ENCODE measurements around the gene WDR74. TPM values are rescaled to one million over a fixed set of nuclear protein-coding genes. Genes with fewer than 3 reads are reported as not detected.

The WDR74 gene
- total and polyA plus RNA-seq, 2 of the 13 experiments (the other 11 are each of a cell fraction or from before 2014, with no cell fraction given): 77.0 to 83.3 TPM

GRCh38 chr11:62881579-62882430 is 42.4 kb upstream of the WDR74 start (continued):
- no peak for TF ChIP-seq DZIP1 (CRISPR knock-in tag; IDR thresholded peaks at IDR 0.05)
- no peak for TF ChIP-seq MXD1 (CRISPR knock-in tag; IDR thresholded peaks at IDR 0.05)
- TF ChIP-seq FOXC1 (CRISPR knock-in tag; IDR thresholded peaks at IDR 0.05; ENCODE audit: borderline replicate concordance): no peak
- no peak for TF ChIP-seq SP2 (CRISPR knock-in tag; IDR thresholded peaks at IDR 0.05)
- no peak for TF ChIP-seq CSRNP2 (CRISPR knock-in tag; conservative IDR thresholded peaks at IDR 0.05; ENCODE audit: low read depth)
- TF ChIP-seq ATF3 (CRISPR knock-in tag; IDR thresholded peaks at IDR 0.05): peak; percentile 79
- peak; percentile 91 for TF ChIP-seq TFE3 (CRISPR knock-in tag; IDR thresholded peaks at IDR 0.05)
- TF ChIP-seq ZEB1 (IDR thresholded peaks at IDR 0.05; ENCODE audit: insufficient replicate concordance, low read depth): no peak
- peak; percentile 62; the same call in 1 of the 2 replicates for TF ChIP-seq THAP11 (CRISPR knock-in tag; IDR thresholded peaks at IDR 0.05)
- 0 out of 2 replicates have a peak, but pooled peaks have one; percentile 2 for TF ChIP-seq USF2 (IDR thresholded peaks at IDR 0.05; ENCODE audit: low read depth, low read length)
- TF ChIP-seq USF2 (CRISPR knock-in tag; IDR thresholded peaks at IDR 0.05; ENCODE audit: borderline replicate concordance): no peak
- no peak for TF ChIP-seq RORA (CRISPR knock-in tag; IDR thresholded peaks at IDR 0.05)
- TF ChIP-seq EEA1 (CRISPR knock-in tag; IDR thresholded peaks at IDR 0.05; ENCODE audit: borderline replicate concordance): no peak
- no peak for TF ChIP-seq ZNF430 (CRISPR knock-in tag; IDR thresholded peaks at IDR 0.05)
- TF ChIP-seq ZNF335 (CRISPR knock-in tag; IDR thresholded peaks at IDR 0.05): no peak
- no peak for TF ChIP-seq ZBTB2 (CRISPR knock-in tag; IDR thresholded peaks at IDR 0.05; ENCODE audit: low read depth)
- TF ChIP-seq MIER3 (CRISPR knock-in tag; IDR thresholded peaks at IDR 0.05; ENCODE audit: borderline replicate concordance): peak; percentile 12

Data from HepG2 (cell line).